Peyer's patch (tissue), 4 donors: ENCODE data around the gene LEUTX.

ENCODE experiments used
- CTCF ChIP-seq, 6 experiments: fragments of 450-650 bp in 4 of 6; fragments of 200-600 bp in 2 of 6; sonication (generic) in 1 of 6; IDR thresholded peaks; one replicate each; pipeline ENCODE4 v1.5.1; 2017 to 2019; ENCODE audit warnings: antibody characterized with exemption in 6 of 6, mild to moderate bottlenecking in 3 of 6, moderate library complexity in 1 of 6
- POLR2A ChIP-seq, 2 donors: fragments of 450-650 bp; IDR thresholded peaks; one replicate each; pipeline ENCODE4 v1.5.1; 2017; ENCODE audit warnings: antibody characterized with exemption in 2 of 2, mild to moderate bottlenecking in 2 of 2, moderate library complexity in 2 of 2

DNA sequence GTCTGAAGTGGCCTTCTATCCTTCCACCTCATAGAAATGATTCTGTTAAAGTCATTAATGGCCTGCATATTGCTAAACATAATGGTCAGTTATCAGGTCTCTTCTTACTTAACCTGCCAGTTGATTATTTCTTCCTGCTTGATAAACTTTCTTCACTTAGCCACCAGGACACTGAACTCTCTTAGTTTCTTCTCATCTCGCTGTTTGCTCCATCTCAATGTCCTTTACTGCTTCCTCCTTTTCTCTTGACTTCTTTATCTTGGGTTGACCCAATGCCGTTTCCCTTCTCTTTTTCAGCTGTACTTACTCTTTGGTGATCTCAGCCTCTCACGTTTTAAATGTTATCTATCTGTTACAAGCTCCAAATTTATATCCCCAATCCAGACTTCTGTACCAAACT lies 23.7 kb upstream of the LEUTX start:
- TF ChIP-seq CTCF (IDR thresholded peaks at IDR 0.05) (no peak), POLR2A (IDR thresholded peaks at IDR 0.05) (no peak)
